ENCODE data around the gene TINCR.

The TINCR gene

GRCh38 chr19:5591476-5591875, 23.7 kb upstream of the TINCR start:
- in situ Hi-C loops (cut with MboI; ENCODE audit: low pct_unique_long_range_greater_than_20kb, low sequenced_read_pairs) = no loop called here

GRCh38 chr19:5590865-5591154, 23.1 kb upstream of the TINCR start:
- DNase-seq = no peak
- in situ Hi-C loops (cut with MboI; ENCODE audit: low pct_unique_long_range_greater_than_20kb, low sequenced_read_pairs) = no loop called here

More at GRCh38 chr19:5591476-5591875, 23.7 kb upstream of the TINCR start:
- DNase-seq = no peak

- DNase-seq = no peak
- in situ Hi-C loops (cut with MboI; ENCODE audit: low pct_unique_long_range_greater_than_20kb, low sequenced_read_pairs) = no loop called here
Measured at GRCh38 chr19:5590151-5590864, 22.6 kb upstream of the TINCR start.

GRCh38 chr19:5588906-5589676, 21.3 kb upstream of the TINCR start:
- in situ Hi-C loops (cut with MboI; ENCODE audit: low pct_unique_long_range_greater_than_20kb, low sequenced_read_pairs) = no loop called here
- no peak for DNase-seq

DNA sequence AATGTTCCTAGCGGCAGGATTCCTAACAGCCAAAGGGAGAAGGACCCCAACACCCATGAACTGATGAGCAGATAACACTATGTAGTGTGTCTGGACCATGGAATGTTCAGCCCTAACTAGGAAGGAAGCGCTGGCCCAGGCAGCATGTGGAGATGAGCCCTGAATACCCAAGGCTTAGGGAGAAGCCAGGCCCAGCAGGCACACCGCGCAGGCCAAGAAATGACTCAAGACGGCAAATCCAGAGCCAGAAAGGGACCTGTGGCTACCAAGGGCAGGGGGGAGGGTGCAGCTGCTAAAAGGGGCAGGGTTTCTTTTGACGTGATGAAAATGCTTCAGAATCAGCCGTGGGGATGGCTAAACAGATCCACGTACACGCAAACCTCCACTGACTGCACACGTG, 20.7 kb upstream of the TINCR start:
- no peak for DNase-seq
- in situ Hi-C loops (cut with MboI; ENCODE audit: low pct_unique_long_range_greater_than_20kb, low sequenced_read_pairs) = no loop called here

DNA sequence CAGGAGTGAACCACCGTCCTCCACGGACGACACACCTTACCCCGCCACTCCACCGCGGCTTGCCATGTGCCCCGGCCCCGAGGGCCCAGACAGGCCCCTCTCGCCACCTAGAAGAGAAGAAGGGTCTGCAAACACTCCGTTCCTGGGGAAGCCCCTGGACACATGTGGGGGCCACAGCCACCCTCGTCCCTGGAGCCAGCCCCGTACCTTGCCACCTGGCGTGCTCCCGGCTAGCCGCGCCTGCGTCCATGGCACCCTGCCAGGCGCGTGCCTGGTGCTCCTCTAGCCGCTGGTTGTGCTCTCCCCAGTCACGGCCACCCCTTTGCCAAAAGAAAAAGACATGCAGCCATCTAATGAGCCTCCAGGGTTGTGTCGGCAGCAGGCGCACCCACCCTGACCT, 19.9 kb upstream of the TINCR start:
- in situ Hi-C loops (cut with MboI; ENCODE audit: low pct_unique_long_range_greater_than_20kb, low sequenced_read_pairs) = no loop called here
- DNase-seq = no peak

DNA sequence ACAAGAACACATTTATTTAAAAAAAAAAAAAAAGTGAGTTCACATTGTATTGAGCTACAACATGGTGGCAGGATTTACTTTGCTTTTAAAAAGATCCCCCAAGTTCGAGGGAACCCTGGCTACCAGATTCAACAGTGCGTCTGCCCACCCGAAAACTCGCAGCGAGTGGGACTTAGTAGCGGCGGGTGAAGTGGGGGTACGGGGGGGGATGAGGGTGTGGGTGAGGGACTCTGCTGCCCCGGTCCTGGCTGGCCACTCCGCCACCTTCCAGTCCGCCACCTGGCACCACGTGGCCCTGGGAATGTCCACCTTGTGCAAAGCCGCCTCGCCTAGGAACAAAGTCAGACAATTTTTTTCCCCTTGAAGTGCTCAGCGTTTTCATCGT, 19.3 kb upstream of the TINCR start:
- DNase-seq = no peak
- in situ Hi-C loops (cut with MboI; ENCODE audit: low pct_unique_long_range_greater_than_20kb, low sequenced_read_pairs) = no loop called here

DNA sequence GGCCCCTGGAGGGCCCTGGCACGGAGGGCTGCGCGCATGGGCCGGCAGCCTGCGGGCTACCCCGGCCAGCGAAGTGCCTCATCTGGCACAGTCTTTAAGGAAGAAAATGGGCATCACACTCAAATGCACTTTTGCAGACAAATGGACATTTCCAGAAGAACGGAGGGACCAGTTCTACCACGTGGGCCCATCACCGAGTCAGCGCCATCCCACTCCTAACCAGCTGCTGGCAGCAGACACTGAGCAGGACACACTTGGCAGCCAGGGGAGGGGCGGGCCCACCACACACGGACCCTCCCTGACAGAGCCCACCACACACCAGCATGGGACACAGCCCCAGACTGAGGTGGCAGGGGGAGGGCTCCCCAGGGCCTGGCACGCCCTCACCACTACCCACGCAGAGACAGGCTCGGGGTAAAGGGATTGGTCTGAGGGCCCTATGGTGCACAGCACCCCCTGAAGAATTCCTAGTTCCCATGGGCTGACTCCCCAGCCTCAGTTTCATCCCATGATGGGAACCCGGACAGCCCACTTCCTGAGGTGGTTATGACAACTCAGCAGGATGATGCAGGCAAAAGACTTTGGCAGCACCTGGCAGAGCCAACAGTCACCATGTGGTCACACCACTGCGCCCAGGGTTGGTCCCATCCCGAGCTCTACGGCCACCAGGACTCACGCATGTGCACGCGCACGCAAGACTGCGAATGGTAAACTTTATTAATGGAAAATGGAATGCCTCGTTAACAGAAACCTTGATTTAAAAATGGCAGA, 18.7 kb upstream of the TINCR start:
- DNase-seq = no peak
- in situ Hi-C loops (cut with MboI; ENCODE audit: low pct_unique_long_range_greater_than_20kb, low sequenced_read_pairs) = no loop called here

DNA sequence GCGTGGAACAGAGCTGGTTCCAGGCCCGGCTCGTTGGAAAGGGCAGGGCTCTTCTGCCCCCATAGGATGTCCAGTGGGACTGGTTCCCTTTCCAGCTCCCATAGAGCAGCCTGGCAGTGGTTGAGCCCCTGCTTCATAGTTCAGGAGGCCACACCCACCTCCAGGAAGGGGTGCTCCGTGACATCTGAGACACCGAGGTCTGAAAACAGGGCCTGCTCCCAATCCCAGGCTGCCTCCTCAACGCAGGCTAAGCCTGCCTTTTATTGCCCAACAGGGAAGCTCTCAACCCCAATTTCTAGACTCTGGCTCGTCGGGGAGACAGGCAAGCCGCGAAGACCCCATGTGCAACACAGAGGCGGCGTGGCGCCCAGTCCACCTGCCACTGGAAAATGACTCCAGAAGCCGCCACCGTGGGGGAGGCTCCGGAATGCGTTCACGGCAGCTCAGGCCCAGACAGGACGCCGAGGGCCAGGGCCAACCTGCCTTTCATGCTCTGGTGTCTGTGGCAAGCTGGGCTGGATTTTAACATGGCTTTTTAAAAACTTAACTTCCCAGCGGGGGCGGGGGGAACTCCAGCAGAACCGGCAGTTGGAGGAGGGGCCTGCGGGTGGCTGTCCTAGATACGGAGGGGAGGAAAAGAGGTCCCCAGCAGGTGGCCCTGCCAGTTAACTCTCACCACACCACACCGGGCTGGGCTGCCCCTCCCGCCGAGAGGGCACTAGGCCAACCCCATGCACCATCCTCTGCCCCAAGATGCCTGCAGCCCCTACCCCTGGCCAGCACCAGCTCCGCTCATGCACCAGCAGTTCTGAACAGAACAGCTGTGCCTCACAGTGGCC, 17.9 kb upstream of the TINCR start:
- in situ Hi-C loops (cut with MboI; ENCODE audit: low pct_unique_long_range_greater_than_20kb, low sequenced_read_pairs) = no loop called here
- peak; percentile 67 for DNase-seq

DNA sequence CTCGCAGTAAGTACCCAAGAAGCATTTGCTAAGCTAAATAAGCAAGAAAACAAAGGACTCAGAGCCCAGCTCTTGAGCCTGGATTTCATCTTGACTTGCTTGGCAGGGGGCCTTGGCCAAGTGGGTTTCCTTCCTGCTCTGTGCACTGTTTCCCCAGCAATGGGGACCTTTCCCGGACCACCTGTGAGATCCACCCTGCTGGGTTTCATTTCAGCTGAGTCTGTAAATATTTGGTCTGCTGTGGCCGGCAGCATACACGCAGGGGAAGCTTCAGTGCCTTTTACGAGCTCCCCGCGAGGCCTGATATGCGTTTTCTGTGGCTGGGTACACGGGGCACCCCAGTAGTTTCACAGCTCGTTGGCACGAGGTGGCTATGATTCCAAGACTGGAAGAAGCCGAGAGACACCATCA, 12.4 kb upstream of the TINCR start:
- in situ Hi-C loops (cut with MboI; ENCODE audit: low pct_unique_long_range_greater_than_20kb, low sequenced_read_pairs) = no loop called here

GRCh38 chr19:5579697-5580096, 11.9 kb upstream of the TINCR start:
- no peak for DNase-seq
- in situ Hi-C loops (cut with MboI; ENCODE audit: low pct_unique_long_range_greater_than_20kb, low sequenced_read_pairs) = no loop called here

More for the DNA sequence above, 12.4 kb upstream of the TINCR start:
- peak; percentile 45 for DNase-seq

DNA sequence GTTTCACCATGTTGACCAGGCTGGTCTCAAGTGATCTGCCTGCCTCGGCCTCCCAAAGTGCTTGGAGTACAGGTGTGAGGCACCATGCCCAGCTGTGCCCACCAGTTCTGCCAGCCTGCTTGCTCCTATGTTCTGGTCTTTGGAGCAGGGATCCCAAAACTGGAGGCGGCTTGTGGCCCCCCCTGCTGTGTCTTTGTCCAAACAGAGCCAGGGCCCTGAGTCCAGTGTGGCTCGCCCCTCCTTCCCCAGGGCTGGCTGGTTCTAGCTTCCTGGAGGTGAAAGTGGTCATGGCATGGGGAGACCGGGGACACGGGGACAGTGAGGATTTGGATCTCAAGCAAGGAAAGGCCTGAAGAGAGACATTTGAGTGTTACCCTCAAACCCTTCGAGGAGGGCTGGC, 11.5 kb upstream of the TINCR start:
- in situ Hi-C loops (cut with MboI; ENCODE audit: low pct_unique_long_range_greater_than_20kb, low sequenced_read_pairs) = no loop called here
- no peak for DNase-seq

- peak; percentile 67 for DNase-seq
- in situ Hi-C loops (cut with MboI; ENCODE audit: low pct_unique_long_range_greater_than_20kb, low sequenced_read_pairs) = no loop called here
Measured at GRCh38 chr19:5578097-5578846, 10.5 kb upstream of the TINCR start.

DNA sequence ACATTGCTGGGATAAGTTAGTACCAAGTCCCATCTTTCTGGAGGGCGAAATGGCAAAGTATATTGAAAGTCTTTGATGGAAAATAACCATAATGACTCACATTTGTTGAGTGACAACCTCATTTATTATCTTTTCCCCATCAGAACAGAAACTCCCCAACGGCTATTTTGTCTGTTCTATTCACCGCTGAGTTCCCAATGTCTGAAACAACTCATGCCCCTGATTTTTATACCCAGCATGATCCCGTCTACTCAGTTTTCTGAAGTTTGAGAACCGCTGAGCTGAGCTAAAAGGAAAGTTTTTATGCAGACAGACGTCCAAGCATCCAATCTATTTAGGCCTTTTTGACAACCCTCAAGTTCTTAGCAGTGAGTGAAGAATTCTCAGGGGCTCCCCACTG, 7.8 kb upstream of the TINCR start:
- in situ Hi-C loops (cut with MboI; ENCODE audit: low pct_unique_long_range_greater_than_20kb, low sequenced_read_pairs) = no loop called here

GRCh38 chr19:5572556-5573286, 5.0 kb upstream of the TINCR start:
- DNase-seq = no peak
- in situ Hi-C loops (cut with MboI; ENCODE audit: low pct_unique_long_range_greater_than_20kb, low sequenced_read_pairs) = no loop called here

More for the DNA sequence above, 7.8 kb upstream of the TINCR start:
- no peak for DNase-seq

GRCh38 chr19:5571777-5572176, 4.0 kb upstream of the TINCR start:
- DNase-seq = no peak
- in situ Hi-C loops (cut with MboI; ENCODE audit: low pct_unique_long_range_greater_than_20kb, low sequenced_read_pairs) = no loop called here

DNA sequence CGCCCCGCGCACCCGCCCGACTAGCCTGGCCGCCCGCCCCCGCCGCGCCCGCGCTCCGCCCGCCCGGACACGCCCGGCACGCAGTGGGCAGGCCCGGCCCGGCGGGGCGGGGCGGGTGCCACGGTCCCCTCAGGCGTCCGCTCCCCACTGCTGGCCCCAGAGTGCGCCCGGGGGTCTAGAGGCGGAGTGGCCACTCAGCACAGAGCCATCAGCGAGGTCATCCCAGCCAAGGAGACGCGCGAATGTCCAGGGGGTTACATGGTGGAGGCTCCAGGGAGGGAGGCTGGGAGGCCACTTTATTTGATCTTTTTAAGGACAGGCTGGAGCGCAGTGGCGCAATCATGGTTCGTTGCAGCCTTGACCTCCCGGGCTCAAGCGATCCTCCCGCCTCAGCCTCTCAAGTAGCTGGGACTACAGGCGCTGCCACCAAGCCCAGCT, 236 bp upstream of the TINCR start:
- no peak for DNase-seq
- in situ Hi-C loops (cut with MboI; ENCODE audit: low pct_unique_long_range_greater_than_20kb, low sequenced_read_pairs) = no loop called here

- in situ Hi-C loops (cut with MboI; ENCODE audit: low pct_unique_long_range_greater_than_20kb, low sequenced_read_pairs) = no loop called here
Measured at GRCh38 chr19:5564930-5565329, 2.8 kb downstream of the TINCR start.

More at GRCh38 chr19:5564930-5565329, 2.8 kb downstream of the TINCR start:
- no peak for DNase-seq
